Immature natural killer cell (primary cell): ENCODE results near the gene ARHGEF35. TPM values are rescaled to one million over a fixed set of nuclear protein-coding genes. Genes with fewer than 3 reads are reported as not detected.

Source experiments
- DNase-seq, 3 donors: peaks; one replicate each; pipeline ENCODE4 v3.0.0; 2022; ENCODE audit warnings: mixed read lengths in 1 of 3
- H3K27ac Mint-ChIP-seq, 6 donors: one replicate each; pipeline ENCODE4 v1.8.0; 2020; ENCODE audit warnings: mixed read lengths in 6 of 6, mild to moderate bottlenecking in 5 of 6, inconsistent platforms in 4 of 6, moderate library complexity in 3 of 6
- H3K27me3 Mint-ChIP-seq, 3 donors: one replicate each; pipeline ENCODE4 v1.8.0; 2020 to 2021; ENCODE audit warnings: low read depth in 3 of 3, mild to moderate bottlenecking in 3 of 3, mixed read lengths in 3 of 3, moderate library complexity in 3 of 3, inconsistent platforms in 1 of 3
- H3K36me3 Mint-ChIP-seq, 3 donors: one replicate each; pipeline ENCODE4 v1.8.0; 2020; ENCODE audit warnings: mixed read lengths in 3 of 3, inconsistent platforms in 2 of 3, mild to moderate bottlenecking in 2 of 3
- H3K4me1 Mint-ChIP-seq, 2 donors: one replicate each; pipeline ENCODE4 v1.8.0; 2020; ENCODE audit warnings: inconsistent platforms in 2 of 2, mild to moderate bottlenecking in 2 of 2, mixed read lengths in 2 of 2, moderate library complexity in 1 of 2
- H3K4me3 Mint-ChIP-seq, 5 donors: one replicate each; pipeline ENCODE4 v1.8.0; 2020; ENCODE audit warnings: mild to moderate bottlenecking in 5 of 5, mixed read lengths in 5 of 5, inconsistent platforms in 3 of 5, moderate library complexity in 3 of 5
- H3K9me3 Mint-ChIP-seq, 6 donors: one replicate each; pipeline ENCODE4 v1.8.0; 2020; ENCODE audit warnings: mild to moderate bottlenecking in 6 of 6, mixed read lengths in 6 of 6, inconsistent platforms in 4 of 6, moderate library complexity in 3 of 6
- polyA plus RNA-seq, 3 donors: library from polyadenylated mRNA; unstranded; fragments of 300-500 nt; fragmentation: Illumina TruSeq; gene quantifications; one replicate each; pipeline ENCODE4 v1.2.3, GENCODE V29; 2021

The ARHGEF35 gene
- polyA plus RNA-seq, 3 donors from 2014 or later = not detected

GRCh38 chr7:144144426-144144825 lies 51.2 kb downstream of the ARHGEF35 start:
- H3K27me3 Mint-ChIP-seq = peaks cover 0 to 8% (median 3%) of the 10 kb centered on the region in 3 donors
- H3K9me3 Mint-ChIP-seq = peaks cover 8 to 19% (median 12%) of the 10 kb centered on the region in 6 donors
- peaks cover 4 to 5% (median 5%) of the 10 kb centered on the region in 3 donors for H3K36me3 Mint-ChIP-seq
- no peaks in the 10 kb centered on the region for H3K4me1 Mint-ChIP-seq
- DNase-seq = no peak
- no peak overlapping the region for H3K4me3 Mint-ChIP-seq
- no peak overlapping the region for H3K27ac Mint-ChIP-seq

GRCh38 chr7:144142187-144142586 lies 53.4 kb downstream of the ARHGEF35 start:
- Mint-ChIP-seq H3K36me3 (no peaks in the 10 kb centered on the region), H3K9me3 (peaks cover 0 to 3% (median 0%) of the 10 kb centered on the region in 6 donors), H3K4me1 (no peaks in the 10 kb centered on the region), H3K27me3 (peaks cover 0 to 7% (median 3%) of the 10 kb centered on the region in 3 donors), H3K4me3 (no peak overlapping the region), H3K27ac (no peak overlapping the region)
- DNase-seq = no peak

GRCh38 chr7:144137501-144137900 lies 58.1 kb downstream of the ARHGEF35 start:
- Mint-ChIP-seq H3K9me3 (no peaks in the 10 kb centered on the region), H3K27ac (no peak overlapping the region), H3K27me3 (peaks cover 0 to 4% (median 3%) of the 10 kb centered on the region in 3 donors), H3K4me1 (no peaks in the 10 kb centered on the region), H3K4me3 (no peak overlapping the region), H3K36me3 (no peaks in the 10 kb centered on the region)
- DNase-seq = no peak

Other genes with a start within 250 kb of the ARHGEF35 start
- not detected for gene OR2F1, start 241.0 kb downstream of the ARHGEF35 start, polyA plus RNA-seq
- not detected for gene OR6B1, start 195.5 kb downstream of the ARHGEF35 start, polyA plus RNA-seq
- gene OR2A5, start 146.9 kb downstream of the ARHGEF35 start, polyA plus RNA-seq = not detected
- gene OR2A25, start 126.0 kb downstream of the ARHGEF35 start, polyA plus RNA-seq = not detected
- not detected for gene OR2A12, start 109.6 kb downstream of the ARHGEF35 start, polyA plus RNA-seq
- not detected for gene OR2A2, start 86.2 kb downstream of the ARHGEF35 start, polyA plus RNA-seq
- gene OR2A14, start 72.7 kb downstream of the ARHGEF35 start, polyA plus RNA-seq = not detected
- not detected for gene CTAGE4, start 12.4 kb downstream of the ARHGEF35 start, polyA plus RNA-seq
- gene OR2A42, start 43.8 kb upstream of the ARHGEF35 start, polyA plus RNA-seq = not detected
- gene OR2A7, start 69.0 kb upstream of the ARHGEF35 start, polyA plus RNA-seq = not detected
- gene CTAGE8, start 73.5 kb upstream of the ARHGEF35 start, polyA plus RNA-seq = not detected
- not detected for gene OR2A1, start 116.6 kb upstream of the ARHGEF35 start, polyA plus RNA-seq
- gene ARHGEF5, start 159.6 kb upstream of the ARHGEF35 start, polyA plus RNA-seq = under 1 TPM in 1 of 3 donors, not detected in 2; 0.27 TPM
- not detected for gene NOBOX, start 207.9 kb upstream of the ARHGEF35 start, polyA plus RNA-seq